Measurements from ENCODE around the gene HHAT.

Gene HHAT

DNA sequence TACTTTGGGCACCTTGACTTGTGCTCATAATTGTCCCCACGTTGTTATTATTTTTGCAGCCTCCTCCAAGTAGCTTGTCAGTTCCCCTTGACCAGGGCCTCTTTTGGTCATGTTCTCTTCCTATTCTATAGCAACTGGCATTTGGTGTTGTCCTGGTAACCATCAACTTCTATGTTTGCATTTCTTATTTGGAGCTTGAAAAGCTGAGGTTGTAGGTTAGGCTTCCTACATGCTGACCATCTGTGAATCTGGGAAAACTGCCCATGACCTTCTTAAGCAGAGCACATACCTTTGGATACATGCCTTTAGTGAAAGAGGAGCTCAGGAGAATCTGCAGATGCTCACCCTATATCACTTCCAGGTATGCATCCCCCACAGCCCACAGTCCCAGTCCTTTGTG lies 160.8 kb downstream of the HHAT start:
- Histone ChIP-seq H3K4me1 (no peaks in the 10 kb centered on the region), H3K27ac (no peak overlapping the region), H3K9ac (no peak overlapping the region), H3K4me2 (no peak overlapping the region), H3K4me3 (no peak overlapping the region), H3K27me3 (no peaks in the 10 kb centered on the region), H3K36me3 (no peaks in the 10 kb centered on the region), H3K9me3 (replicated peaks in 1 of 11) (no peaks in the 10 kb centered on the region), H4K20me1 (no peaks in the 10 kb centered on the region)
- TF ChIP-seq Cebpa-rat (IDR thresholded peaks at IDR 0.05): no peak

DNA sequence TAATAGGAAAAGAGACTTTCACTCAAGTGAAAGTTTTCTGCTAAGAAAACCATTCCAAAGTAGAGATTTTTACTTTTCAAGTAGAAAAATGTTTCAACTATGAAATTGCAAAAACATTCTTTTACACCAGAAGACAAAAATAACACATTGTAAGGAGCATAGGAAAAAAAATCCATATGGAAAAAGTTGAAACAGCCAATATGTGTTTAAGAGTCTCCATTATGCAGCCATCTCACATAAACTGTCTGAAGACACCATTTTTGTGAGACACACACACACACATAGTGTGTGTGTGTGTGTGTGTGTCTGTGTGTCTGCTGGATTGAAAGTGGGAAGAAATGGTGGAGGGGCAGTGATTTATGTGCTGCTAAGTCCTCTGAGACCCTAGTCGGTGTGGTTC lies 162.1 kb downstream of the HHAT start:
- Histone ChIP-seq H3K4me3 (no peak overlapping the region), H3K9ac (no peak overlapping the region), H3K9me3 (replicated peaks in 1 of 11) (no peaks in the 10 kb centered on the region), H3K4me1 (no peaks in the 10 kb centered on the region), H3K27ac (no peak overlapping the region), H3K27me3 (no peaks in the 10 kb centered on the region), H3K4me2 (no peak overlapping the region), H4K20me1 (no peaks in the 10 kb centered on the region), H3K36me3 (no peaks in the 10 kb centered on the region)
- no peak for TF ChIP-seq Cebpa-rat (IDR thresholded peaks at IDR 0.05)

DNA sequence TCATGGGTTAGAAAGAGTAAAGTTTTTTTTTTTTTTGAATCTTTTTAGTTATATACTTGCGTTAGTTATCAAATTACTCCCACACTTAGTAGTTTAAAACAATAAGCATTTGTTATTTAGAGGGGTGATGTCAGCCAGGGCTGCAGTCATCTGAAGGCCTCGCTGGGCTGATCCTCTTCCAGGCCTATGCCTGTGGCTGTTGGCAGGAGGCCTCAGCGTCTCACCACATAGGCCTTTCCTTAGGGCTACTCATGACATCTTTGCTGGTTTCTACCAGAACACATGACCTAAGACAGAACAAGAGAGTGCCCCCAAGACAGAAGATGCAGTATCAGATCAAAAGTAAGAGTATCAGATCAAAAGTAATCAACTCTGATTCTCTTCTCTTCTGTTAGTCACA lies 167.4 kb downstream of the HHAT start:
- no peak for TF ChIP-seq Cebpa-rat (IDR thresholded peaks at IDR 0.05)
- Histone ChIP-seq H3K27me3 (no peaks in the 10 kb centered on the region), H3K36me3 (no peaks in the 10 kb centered on the region), H3K4me3 (no peak overlapping the region), H3K9me3 (replicated peaks in 1 of 11) (no peaks in the 10 kb centered on the region), H3K4me1 (no peaks in the 10 kb centered on the region), H4K20me1 (no peaks in the 10 kb centered on the region), H3K9ac (no peak overlapping the region), H3K4me2 (no peak overlapping the region), H3K27ac (no peak overlapping the region)

- Histone ChIP-seq H3K27me3 (no peaks in the 10 kb centered on the region), H3K9ac (no peak overlapping the region), H3K27ac (no peak overlapping the region)
These were observed 171.3 kb downstream of the HHAT start for GRCh38 chr1:210499956-210500355.

DNA sequence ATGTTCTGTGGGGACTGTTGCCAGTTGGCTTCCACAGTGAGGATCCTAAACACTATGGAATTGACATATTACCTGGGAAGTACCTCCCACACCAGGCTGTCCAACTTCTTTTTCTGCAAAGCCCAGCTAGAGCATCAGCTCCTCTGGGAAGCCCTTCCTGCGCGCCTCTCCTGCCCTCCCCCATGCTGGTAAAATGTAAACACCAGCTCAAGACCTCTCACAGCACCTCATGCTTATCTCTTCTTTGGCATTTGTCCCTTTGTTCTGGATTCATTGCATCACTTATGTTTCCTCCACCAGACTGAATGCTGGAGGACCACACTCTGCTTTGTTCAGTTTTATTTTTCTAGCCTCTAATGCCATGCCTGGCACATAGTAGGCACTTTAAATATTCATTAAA lies 172.1 kb downstream of the HHAT start:
- H4K20me1 ChIP-seq: no peaks in the 10 kb centered on the region
- H3K4me3 ChIP-seq: no peak overlapping the region
- no peak for TF ChIP-seq Cebpa-rat (IDR thresholded peaks at IDR 0.05)
- H3K4me1 ChIP-seq: no peaks in the 10 kb centered on the region
- H3K9me3 ChIP-seq (replicated peaks in 1 of 11): no peaks in the 10 kb centered on the region
- H3K9ac ChIP-seq: no peak overlapping the region
- no peaks in the 10 kb centered on the region for H3K36me3 ChIP-seq
- no peak overlapping the region for H3K4me2 ChIP-seq
- no peak overlapping the region for H3K27ac ChIP-seq
- no peaks in the 10 kb centered on the region for H3K27me3 ChIP-seq

More at GRCh38 chr1:210499956-210500355, 171.3 kb downstream of the HHAT start:
- TF ChIP-seq Cebpa-rat (IDR thresholded peaks at IDR 0.05): no peak
- no peak overlapping the region for H3K4me2 ChIP-seq
- no peaks in the 10 kb centered on the region for H3K4me1 ChIP-seq
- H3K9me3 ChIP-seq (replicated peaks in 1 of 11): no peaks in the 10 kb centered on the region
- H4K20me1 ChIP-seq: no peaks in the 10 kb centered on the region
- H3K36me3 ChIP-seq: no peaks in the 10 kb centered on the region
- H3K4me3 ChIP-seq: no peak overlapping the region

GRCh38 chr1:210504286-210504685 lies 175.6 kb downstream of the HHAT start:
- Histone ChIP-seq H3K4me1 (no peaks in the 10 kb centered on the region), H3K27me3 (no peaks in the 10 kb centered on the region), H3K9ac (no peak overlapping the region), H4K20me1 (no peaks in the 10 kb centered on the region), H3K27ac (no peak overlapping the region), H3K9me3 (replicated peaks in 1 of 11) (no peaks in the 10 kb centered on the region), H3K4me2 (no peak overlapping the region), H3K36me3 (no peaks in the 10 kb centered on the region), H3K4me3 (no peak overlapping the region)
- TF ChIP-seq Cebpa-rat (IDR thresholded peaks at IDR 0.05): no peak

GRCh38 chr1:210505601-210506496 lies 177.1 kb downstream of the HHAT start:
- no peaks in the 10 kb centered on the region for H3K4me1 ChIP-seq
- no peaks in the 10 kb centered on the region for H3K36me3 ChIP-seq
- no peak overlapping the region for H3K9ac ChIP-seq
- no peak for TF ChIP-seq Cebpa-rat (IDR thresholded peaks at IDR 0.05)
- no peak overlapping the region for H3K4me2 ChIP-seq
- H3K9me3 ChIP-seq (replicated peaks in 1 of 11): no peaks in the 10 kb centered on the region
- H3K27me3 ChIP-seq: no peaks in the 10 kb centered on the region
- H4K20me1 ChIP-seq: no peaks in the 10 kb centered on the region
- no peak overlapping the region for H3K4me3 ChIP-seq
- no peak overlapping the region for H3K27ac ChIP-seq

DNA sequence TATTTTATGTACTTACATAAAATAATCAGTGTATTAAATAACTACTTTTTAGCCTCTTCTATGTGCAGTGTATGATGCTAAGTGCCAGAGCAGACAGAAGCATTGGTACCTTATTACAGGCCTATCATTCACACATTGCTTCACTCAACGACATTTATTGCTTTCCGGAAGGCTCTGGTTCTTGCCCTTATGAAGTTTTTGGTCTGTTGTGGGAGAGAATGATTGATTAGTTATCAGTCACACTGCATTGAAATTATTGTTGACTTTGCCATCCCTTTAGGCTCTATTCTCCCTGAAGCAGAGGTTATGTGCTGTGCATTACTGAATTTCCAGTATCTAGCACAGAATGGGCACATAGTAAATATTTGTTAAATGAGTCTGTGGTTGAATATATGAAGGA lies 178.0 kb downstream of the HHAT start:
- Histone ChIP-seq H3K36me3 (no peaks in the 10 kb centered on the region), H3K4me2 (no peak overlapping the region), H4K20me1 (no peaks in the 10 kb centered on the region), H3K9ac (no peak overlapping the region), H3K27me3 (no peaks in the 10 kb centered on the region), H3K27ac (no peak overlapping the region), H3K4me1 (no peaks in the 10 kb centered on the region), H3K4me3 (no peak overlapping the region), H3K9me3 (replicated peaks in 1 of 11) (no peaks in the 10 kb centered on the region)
- TF ChIP-seq Cebpa-rat (IDR thresholded peaks at IDR 0.05): no peak

DNA sequence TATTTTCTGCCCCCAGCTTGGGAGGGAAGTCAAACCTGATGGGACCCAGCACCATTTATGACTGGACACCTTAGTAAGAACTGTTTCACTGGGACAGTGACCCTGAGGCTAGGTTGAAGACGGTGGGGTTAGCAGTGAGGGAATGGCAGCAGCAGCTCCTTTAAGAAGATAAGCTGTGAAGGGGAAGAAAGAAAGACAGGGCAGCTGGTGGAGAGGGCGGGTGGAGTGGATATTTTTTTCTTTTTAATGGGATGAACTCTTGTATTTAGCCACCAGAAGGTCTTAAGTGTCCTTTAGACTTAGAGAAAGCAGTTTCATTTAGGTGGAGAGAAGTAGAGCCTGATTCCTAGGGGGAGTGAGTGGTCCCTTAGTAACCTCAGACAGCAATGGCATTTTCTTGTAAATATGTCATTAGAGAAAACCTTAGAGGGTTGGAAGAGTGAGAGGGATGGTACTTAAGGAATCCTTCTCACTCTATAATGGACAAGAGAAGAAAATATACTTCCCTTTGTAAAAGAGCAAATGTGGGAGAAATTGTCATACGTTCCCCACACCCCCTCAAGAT lies 187.5 kb downstream of the HHAT start:
- no peaks in the 10 kb centered on the region for H3K4me1 ChIP-seq
- H3K36me3 ChIP-seq: no peaks in the 10 kb centered on the region
- H4K20me1 ChIP-seq: no peaks in the 10 kb centered on the region
- TF ChIP-seq Cebpa-rat (IDR thresholded peaks at IDR 0.05): no peak
- H3K9ac ChIP-seq: no peak overlapping the region
- H3K27me3 ChIP-seq: no peaks in the 10 kb centered on the region
- no peak overlapping the region for H3K27ac ChIP-seq
- no peak overlapping the region for H3K4me3 ChIP-seq
- H3K9me3 ChIP-seq (replicated peaks in 1 of 11): no peaks in the 10 kb centered on the region
- no peak overlapping the region for H3K4me2 ChIP-seq

Measured in BLaER1 treated with 17β-estradiol and CSF1 and Interleukin-3, amounts not matched to agents 10 nM and 100 nM (cell line).